Measurements from ENCODE around the gene DBNDD1. TPM values are rescaled to one million over a fixed set of nuclear protein-coding genes. Genes with fewer than 3 reads are reported as not detected.
"Not testable (repeated sequence)": the region's sequence is repeated elsewhere in the genome, so short reads cannot be mapped to it uniquely, and the experiment has no call there.

DBNDD1 gene
- total RNA-seq, 1 donor from 2014 or later = 0.09 TPM

- intact Hi-C loops (cut with micrococcal nuclease) = loop anchor here (10.0 kb wide), 1 partner anchor 68 kb away; the partner anchor contains the start of gene DEF8
These were observed 6.1 kb downstream of the DBNDD1 start for GRCh38 chr16:90012991-90013745.

- intact Hi-C loops (cut with micrococcal nuclease) = loop anchor here (10.0 kb wide), 1 partner anchor 67 kb away; the partner anchor contains the start of gene DEF8
These were observed 7.3 kb downstream of the DBNDD1 start for GRCh38 chr16:90011908-90012501.

GRCh38 chr16:90011508-90011819 is 7.8 kb downstream of the DBNDD1 start:
- intact Hi-C loops (cut with micrococcal nuclease) = loop anchor here (10.0 kb wide), 1 partner anchor 67 kb away; the partner anchor contains the start of gene DEF8

DNA sequence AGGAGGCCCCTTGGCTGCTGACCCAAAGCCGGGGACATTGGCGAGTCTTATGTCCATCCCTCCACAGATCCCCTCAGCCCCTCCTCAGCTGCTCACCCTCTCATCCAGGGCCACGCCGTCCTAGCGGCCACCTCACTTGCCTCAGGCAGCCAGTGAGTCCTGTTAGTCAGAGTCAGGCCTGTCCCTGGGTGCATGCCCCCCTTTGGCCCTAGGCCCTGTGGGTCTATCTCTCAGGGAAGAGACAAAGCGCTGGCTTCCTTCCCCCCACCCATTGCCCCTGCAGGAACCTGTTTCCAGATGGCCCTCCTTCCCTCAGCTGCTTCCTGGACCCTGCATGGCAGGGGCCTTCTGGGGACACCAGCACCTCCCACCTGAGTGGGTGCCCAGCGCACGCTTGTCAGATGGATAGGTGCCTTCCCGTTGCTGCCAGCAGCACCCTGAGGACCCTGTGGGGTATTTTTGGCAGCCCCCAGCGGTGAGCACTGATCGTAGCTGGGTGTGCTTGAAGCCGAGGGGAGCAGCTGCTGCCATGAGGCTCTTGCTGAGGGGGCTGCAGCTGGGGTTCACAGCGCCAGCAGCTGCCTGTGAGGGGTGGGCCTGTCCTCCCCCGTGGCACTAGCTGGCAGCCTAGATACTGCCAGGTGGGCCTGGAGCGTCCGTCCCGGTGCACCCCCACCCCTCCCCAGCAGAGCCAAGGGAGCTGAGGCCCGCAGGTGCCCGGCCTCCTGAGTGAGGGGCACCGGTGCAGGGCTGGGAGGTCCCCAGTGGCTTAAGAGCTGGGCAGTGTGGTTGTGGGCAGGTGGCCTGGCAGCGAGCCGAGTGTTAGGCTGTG is 8.4 kb downstream of the DBNDD1 start:
- intact Hi-C loops (cut with micrococcal nuclease) = loop anchor here (10.0 kb wide), 1 partner anchor 66 kb away; the partner anchor contains the start of gene DEF8

- intact Hi-C loops (cut with micrococcal nuclease) = no loop called here
These were observed 9.9 kb downstream of the DBNDD1 start for GRCh38 chr16:90009172-90009899.

DNA sequence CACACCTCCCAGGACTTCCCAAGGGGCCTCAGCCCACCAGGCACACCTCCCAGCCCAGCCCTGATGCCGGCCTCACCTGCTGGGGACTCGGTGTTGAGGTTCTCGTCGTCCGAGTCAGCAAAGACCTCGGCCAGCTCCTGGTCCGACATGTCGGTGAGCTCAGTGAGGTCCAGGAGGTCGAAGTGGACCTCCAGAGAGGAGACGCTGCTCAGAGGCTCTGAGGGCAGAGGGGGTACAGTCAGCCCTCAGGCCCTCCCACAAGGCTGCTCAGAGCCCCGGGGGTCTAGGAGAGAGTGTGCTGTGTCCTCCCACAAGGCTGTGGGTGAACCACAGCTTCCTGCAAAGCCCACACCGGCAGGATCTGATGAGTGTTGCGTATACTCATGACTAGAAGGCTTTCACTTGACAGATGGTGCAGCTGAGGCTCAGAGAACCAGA is 10.5 kb downstream of the DBNDD1 start:
- intact Hi-C loops (cut with micrococcal nuclease) = no loop called here

DNA sequence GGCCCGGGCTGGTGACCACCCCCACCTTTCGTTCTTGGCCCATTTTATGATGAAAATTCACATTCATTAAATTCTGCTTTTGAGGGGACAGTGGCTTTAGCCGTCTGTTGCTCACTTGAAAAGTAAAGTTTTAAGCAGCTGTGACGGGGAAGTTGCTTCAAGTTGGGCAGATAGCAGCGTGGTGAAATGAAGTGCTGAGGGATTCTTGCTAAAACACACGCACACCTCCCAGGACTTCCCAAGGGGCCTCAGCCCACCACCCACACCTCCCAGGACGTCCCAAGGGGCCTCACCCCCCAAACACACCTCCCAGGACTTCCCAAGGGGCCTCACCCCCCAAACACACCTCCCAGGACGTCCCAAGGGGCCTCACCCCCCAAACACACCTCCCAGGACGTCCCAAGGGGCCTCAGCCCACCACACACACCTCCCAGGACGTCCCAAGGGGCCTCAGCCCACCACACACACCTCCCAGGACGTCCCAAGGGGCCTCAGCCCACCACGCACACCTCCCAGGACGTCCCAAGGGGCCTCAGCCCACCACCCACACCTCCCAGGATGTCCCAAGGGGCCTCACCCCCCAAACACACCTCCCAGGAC is 11.5 kb downstream of the DBNDD1 start:
- intact Hi-C loops (cut with micrococcal nuclease) = not testable (repeated sequence)

DNA sequence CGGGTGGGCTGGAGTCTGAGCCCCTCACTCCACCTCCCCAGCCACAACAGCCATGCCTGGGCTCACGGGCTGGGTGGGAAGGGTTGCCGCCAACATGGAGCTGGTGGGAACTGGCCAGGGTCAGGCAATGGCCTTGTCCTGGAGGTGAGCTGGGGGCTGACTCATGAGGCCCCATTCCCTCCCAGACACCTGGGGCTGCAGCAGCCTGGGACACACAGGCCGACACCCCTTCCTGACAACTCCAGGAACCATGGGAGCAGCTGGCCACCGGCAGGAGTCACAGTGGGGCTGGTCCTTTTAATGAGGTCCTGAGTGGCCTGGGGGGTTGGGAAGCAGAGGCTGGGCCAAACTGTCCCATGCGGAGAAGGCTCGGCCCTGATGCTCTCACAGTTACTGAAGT is 12.2 kb downstream of the DBNDD1 start:
- intact Hi-C loops (cut with micrococcal nuclease) = no loop called here

DNA sequence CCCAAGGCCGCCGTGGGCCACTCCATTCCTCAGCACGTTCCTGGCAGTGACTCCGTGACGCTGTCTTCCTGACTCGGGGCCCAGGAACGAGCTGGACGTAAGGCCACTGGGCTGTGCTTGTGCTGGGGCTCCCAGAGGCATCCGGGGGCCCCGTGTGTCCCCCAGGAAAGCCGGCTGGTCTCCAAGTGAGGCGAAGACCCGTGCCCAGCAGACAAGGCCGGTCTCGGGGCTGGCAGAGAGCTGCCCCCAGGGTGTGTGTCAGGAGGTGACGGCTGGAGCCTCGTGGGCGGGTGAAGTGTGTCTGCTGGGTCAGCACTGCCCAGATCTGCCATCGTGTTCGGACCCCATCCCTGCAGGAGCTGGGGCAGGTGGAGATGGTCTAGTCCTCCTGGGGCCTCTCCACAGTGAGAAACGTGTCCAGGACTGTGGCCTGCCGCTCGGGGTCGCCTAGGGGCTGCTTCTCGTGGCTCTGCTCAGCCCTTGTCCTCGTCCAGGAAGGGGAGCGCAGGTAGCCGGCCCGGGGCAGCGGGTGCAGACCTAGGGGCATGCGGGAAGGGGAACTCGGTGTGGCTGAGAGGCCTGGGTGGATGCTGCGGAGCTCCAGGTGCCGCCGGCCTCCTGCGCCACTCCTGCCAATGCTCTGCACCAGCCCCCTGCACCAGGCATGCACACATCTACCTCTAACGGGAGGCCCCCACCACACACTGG is 13.1 kb downstream of the DBNDD1 start:
- intact Hi-C loops (cut with micrococcal nuclease) = no loop called here

DNA sequence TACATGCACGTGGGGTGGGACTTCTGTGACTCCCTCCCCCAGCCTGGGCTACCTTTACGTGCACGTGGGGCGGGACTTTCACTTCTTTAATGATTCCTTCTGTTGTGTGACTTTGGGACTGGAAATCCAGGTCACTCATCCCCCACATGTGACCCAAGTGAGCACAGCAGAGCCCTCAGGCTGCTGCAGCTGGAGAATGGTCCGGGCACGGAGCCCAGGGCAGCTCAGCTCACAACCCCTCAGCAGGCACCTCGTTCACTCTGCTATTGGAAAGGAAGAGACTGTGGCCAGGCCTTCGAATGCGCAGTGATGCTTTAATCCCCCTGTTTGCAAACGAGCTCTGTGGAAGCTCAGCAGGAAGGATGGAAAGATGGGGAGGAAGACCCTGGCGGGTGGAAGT is 14.7 kb downstream of the DBNDD1 start:
- intact Hi-C loops (cut with micrococcal nuclease) = no loop called here

DNA sequence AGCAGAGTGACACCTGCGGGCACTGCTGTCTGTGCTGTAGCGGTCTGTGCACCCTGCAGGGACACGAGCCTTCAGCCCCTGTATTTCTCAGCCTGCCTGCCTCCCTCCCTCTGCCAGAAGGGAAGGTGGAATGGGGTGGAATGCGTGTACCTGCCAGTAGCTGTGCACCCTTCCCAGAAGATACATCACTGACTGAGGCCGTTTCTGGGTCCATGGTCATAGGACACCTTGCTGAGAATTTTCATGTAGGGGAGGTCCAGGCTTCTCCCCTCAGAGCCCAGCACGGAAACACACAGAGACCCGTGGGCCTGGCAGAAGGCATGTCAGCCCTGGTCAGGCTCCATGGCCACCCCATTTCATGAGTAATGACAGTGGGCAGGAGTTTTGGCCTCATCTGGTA is 16.5 kb downstream of the DBNDD1 start:
- intact Hi-C loops (cut with micrococcal nuclease) = no loop called here

DNA sequence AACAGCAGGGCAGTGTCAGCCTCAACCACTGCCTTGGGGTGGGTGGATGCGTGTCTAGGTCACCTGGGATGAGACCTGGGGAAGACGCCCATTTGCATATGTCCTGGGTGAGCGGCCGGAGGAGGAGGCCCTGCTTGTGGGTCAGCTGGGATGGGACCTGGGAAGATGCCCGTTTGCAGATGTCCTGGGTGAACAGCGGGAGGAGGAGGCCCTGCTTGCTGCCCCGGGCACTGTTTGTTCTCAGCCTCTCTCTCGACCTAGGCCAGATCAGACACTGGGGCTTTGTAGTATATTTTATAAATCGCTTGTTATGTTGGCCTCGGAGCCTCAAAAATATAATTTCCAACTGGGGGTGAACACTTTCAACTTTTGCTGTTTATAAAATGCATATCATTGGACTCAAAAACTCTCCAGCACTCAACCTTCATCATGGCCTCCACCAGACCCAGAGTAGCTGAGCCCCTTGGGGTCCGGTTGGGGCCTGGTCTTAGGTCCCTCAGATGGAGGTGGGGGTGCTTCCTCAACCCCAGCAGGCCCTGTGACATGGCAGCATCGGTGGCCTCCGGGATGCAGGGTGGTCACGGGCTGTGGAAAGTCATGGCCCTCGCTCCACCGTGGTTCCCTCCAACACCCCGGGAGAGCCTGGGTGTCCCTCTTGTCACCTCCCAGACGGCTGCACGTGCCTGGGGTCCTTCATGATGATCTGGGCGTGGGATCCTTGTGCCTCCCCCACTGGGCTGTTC is 17.3 kb downstream of the DBNDD1 start:
- intact Hi-C loops (cut with micrococcal nuclease) = no loop called here

DNA sequence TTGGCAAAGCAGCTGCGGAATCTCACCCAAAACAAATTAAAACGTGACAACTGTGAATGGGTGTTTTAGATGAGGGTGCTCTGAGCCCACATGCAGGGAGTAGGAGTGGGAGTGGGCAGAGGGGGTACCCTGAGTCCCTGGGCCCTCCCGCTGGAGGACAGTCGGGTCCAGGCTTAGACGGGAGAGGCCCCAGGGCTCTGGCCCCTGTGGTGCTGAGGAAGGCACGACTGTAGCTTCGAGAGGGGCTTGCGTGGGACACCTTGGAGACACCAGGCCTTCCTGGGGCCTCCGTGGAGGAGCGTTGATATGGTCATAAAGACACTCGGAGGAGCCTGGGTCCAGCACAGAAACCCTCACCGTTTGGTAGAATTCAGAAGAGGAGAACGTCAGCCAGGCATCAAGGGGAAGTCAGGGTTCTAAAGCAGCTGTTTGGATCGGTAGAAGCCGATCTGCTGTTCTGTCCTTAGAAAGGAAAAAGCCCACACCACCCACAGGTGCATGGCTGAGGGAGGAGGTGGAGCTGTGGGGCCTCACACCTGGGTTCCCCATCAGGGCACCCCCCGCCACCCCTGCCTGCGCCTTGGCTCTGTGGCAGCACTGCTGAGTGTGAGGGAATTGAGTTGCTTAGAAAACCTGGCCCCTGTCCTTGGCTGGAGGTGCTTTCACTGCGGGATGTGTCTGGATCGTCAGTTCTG is 18.4 kb downstream of the DBNDD1 start:
- intact Hi-C loops (cut with micrococcal nuclease) = no loop called here

GRCh38 chr16:89999831-90000574 is 19.3 kb downstream of the DBNDD1 start:
- intact Hi-C loops (cut with micrococcal nuclease) = no loop called here

DNA sequence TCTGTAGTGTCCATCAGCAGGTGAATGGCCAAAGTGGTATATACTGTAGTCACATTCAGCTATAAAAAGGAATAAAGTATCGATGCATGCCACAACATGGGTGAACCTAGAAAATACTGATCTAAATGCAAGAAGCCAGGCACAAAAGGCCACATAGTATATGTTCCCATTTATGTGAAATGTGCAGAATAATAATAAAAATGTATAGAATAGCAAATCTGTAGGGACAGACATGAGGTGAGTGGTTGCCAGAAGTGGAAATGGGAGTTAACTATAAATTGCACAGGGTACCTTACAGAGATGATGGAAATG is 23.1 kb downstream of the DBNDD1 start:
- intact Hi-C loops (cut with micrococcal nuclease) = no loop called here

DNA sequence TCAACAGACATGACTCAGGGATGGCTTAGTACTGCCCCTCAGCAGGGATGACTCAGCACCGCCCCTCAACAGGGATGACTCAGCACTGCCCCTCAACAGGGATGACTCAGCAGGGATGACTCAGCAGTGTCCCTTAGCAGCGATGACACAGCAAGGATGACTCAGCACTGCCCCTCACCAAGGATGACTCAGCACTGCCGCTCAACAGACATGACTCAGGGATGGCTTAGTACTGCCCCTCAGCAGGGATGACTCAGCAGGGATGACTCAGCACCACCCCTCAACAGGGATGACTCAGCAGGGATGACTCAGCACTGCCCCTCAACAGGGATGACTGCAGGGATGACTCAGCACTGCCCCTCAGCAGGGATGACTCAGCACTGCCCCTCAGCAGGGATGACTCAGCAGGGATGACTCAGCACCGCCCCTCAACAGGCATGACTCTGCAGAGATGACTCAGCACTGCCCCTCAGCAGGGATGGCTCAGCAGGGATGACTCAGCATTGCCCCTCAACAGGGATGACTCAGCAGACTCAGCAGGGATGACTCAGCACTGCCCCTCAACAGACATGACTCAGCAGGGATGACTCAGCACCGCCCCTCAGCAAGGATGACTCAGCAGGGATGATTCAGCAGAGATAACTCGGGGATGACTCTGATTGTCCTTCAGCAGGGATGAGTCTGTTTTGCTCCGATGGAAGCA is 23.6 kb downstream of the DBNDD1 start:
- intact Hi-C loops (cut with micrococcal nuclease) = not testable (repeated sequence)

DNA sequence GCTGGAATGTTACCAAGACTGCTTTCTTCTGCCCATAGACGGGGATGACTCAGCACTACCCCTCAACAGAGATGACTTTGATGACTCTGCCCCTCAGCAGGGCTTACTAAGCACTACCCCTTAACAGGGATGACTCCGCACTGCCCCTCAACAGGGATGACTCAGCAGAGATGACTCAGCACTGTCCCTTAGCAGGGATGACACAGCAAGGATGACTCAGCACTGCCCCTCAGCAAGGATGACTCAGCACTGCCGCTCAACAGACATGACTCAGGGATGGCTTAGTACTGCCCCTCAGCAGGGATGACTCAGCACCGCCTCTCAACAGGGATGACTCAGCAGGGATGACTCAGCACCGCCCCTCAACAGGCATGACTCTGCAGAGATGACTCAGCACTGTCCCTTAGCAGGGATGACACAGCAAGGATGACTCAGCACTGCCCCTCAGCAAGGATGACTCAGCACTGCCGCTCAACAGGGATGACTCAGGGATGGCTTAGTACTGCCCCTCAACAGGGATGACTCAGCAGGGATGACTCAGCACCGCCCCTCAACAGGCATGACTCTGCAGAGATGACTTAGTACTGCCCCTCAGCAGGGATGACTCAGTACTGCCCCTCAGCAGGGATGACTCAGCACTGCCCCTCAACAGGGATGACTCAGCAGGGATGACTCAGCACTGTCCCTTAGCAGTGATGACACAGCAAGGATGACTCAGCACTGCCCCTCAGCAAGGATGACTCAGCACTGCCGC is 24.4 kb downstream of the DBNDD1 start:
- intact Hi-C loops (cut with micrococcal nuclease) = not testable (repeated sequence)

All from T-helper 2 cell treated with Interferon-gamma antibody and Interleukin-4, amounts not matched to agents 100 ng/mL and 5 ng/mL, for 36 hours (primary cell).